ENCODE measurements around the gene NOL9. TPM values are rescaled to one million over a fixed set of nuclear protein-coding genes. Genes with fewer than 3 reads are reported as not detected.

The NOL9 gene
- total and polyA plus RNA-seq, 10 of the 15 experiments (the other 5 are each of a cell fraction or from before 2014, with no cell fraction given), result 3.9 to 35.9 (median 23.0) TPM

DNA sequence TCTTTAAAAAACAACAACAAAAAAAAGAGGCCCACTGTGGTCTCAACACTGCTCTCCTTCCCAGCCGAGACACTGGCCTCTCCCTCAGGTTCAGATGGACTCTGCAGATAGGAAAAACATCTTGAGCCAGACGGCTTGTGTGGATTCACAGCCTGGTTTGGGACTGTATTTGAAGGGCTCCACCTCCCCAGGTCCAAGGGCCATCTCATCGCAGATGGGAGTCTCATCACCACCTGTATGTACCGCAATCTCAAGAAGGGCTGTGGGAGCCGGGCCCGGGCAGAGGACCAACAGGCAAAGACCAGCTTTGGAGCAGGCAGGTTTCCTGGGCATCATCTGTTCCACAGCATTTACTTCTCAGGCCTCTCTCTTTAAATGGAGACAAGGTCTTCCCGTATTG lies 35.7 kb upstream of the NOL9 start:
- POLR2A ChIA-PET, result no interaction called here
- H3K4me3 ChIP-seq, result no peak overlapping the region
- ATAC-seq (no peak), FAIRE-seq (no peak), DNase-seq (ENCODE audit: low read depth, low spot score) (no peak)
- RAD21 ChIA-PET (ENCODE audit: unreplicated experiment), result no interaction called here
- no peak overlapping the region for H3K9ac ChIP-seq (ENCODE audit: control insufficient read depth, insufficient read depth, low read length)
- SMC1A ChIA-PET (ENCODE audit: uncharacterized antibody, unreplicated experiment), result interaction anchor here (1.2 kb wide), 1 partner anchor 10 kb away, joined by 3 read pairs; the partner anchor contains the start of gene ZBTB48
- no peaks in the 10 kb centered on the region for H3K9me3 ChIP-seq (replicated peaks; ENCODE audit: control insufficient read depth, insufficient read depth, low read length)
- H3K4me2 ChIP-seq (ENCODE audit: control insufficient read depth, insufficient read depth), result no peak overlapping the region
- intact Hi-C loops (cut with micrococcal nuclease; ENCODE audit: unreplicated experiment), result no loop called here
- CTCF ChIA-PET, result no interaction called here
- H3K27ac ChIP-seq (ENCODE audit: control insufficient read depth, insufficient read depth), result no peak overlapping the region
- no peak overlapping the region for H2AFZ ChIP-seq (ENCODE audit: control insufficient read depth, low read depth, low read length)
- in situ Hi-C loops (cut with MboI), result no loop called here
- peaks cover 11 to 23% of the 10 kb centered on the region in 2 experiments for H3K36me3 ChIP-seq (ENCODE audit: control insufficient read depth in 2 of 2, insufficient read depth in 2 of 2, low read length in 1 of 2)
- BruUV-seq (replicated peaks), result no TSS peak
- H3K27me3 ChIP-seq (replicated peaks in 1 of 2; ENCODE audit: control insufficient read depth in 2 of 2, insufficient read depth in 2 of 2, low read length in 1 of 2), result no peaks in the 10 kb centered on the region
- no peaks in the 10 kb centered on the region for H3K4me1 ChIP-seq (ENCODE audit: control insufficient read depth, insufficient read depth, low read length)
- H3K79me2 ChIP-seq (ENCODE audit: control insufficient read depth, insufficient read depth, low read length), result no peaks in the 10 kb centered on the region
- no peaks in the 10 kb centered on the region for H4K20me1 ChIP-seq (ENCODE audit: control insufficient read depth, insufficient read depth)
- TF ChIP-seq PAX8 (IDR thresholded peaks at IDR 0.05) (no peak), SMAD5 (IDR thresholded peaks at IDR 0.05; ENCODE audit: low read depth) (no peak), KDM1A (IDR thresholded peaks at IDR 0.05; ENCODE audit: borderline replicate concordance) (no peak), SIN3A (IDR thresholded peaks at IDR 0.05; ENCODE audit: low read depth, low read length) (no peak), DPF2 (IDR thresholded peaks at IDR 0.05) (no peak), MTA3 (IDR thresholded peaks at IDR 0.05; ENCODE audit: borderline replicate concordance, low read length) (no peak), ZNF622 (IDR thresholded peaks at IDR 0.05) (no peak), IRF4 (IDR thresholded peaks at IDR 0.05; ENCODE audit: low read depth, low read length) (no peak), SMAD1 (IDR thresholded peaks at IDR 0.05; ENCODE audit: low read depth, partially characterized antibody) (no peak), MYC (IDR thresholded peaks at IDR 0.05; ENCODE audit: insufficient read depth, insufficient read length, insufficient replicate concordance, low read length, severe bottlenecking) (no peak)
- WGBS (ENCODE audit: insufficient coverage, insufficient replicate concordance, low lambda C conversion rate, missing lambda C conversion rate), result 93% methylated on average over 7 of the region's 7 CpGs
